Coronary artery (tissue), 2 donors: Measurements from ENCODE around the gene MGMT.

Experiments used
- DNase-seq: peaks from one replicate; pipeline ENCODE4 v3.0.0-alpha.2; 2017; ENCODE audit warnings: low spot score
- H3K27ac ChIP-seq, 2 donors: fragments of 200-600 bp; sonication (generic); one replicate each; pipeline ENCODE4 v1.5.1; 2016 to 2019
- H3K4me3 ChIP-seq: fragments of 200-600 bp; sonication (generic); 2 replicates; pipeline ENCODE4 v1.5.1; 2016; ENCODE audit warnings: mild to moderate bottlenecking, moderate library complexity
- TF ChIP-seq, protein P1 (sequence below): fragments of 200-600 bp; sonication (generic); IDR thresholded peaks from one replicate; pipeline ENCODE4 v1.5.1; 2019; ENCODE audit warnings: antibody characterized with exemption

The MGMT gene

DNA sequence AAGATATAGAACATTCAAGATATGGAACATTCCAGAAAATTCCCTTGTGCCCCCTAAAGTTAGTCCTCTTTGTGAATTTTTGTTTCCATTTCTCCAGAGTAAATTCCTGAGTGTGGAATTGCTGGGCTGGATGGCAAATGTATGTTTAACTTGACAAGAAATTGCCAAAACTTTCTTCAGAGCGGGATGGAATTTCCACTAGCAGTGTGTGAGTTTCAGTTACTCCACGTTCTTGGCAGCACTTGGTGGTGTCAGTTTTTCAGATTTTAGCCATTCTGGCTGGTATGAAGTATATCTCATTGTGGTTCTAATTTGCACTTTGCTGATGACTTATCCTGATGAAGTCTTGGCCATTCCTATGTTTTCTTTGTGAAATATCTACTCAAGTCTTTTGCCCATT lies 71.2 kb downstream of the MGMT start:
- no peak for DNase-seq
- H3K4me3 ChIP-seq, result no peak overlapping the region
- TF ChIP-seq, protein P1, sequence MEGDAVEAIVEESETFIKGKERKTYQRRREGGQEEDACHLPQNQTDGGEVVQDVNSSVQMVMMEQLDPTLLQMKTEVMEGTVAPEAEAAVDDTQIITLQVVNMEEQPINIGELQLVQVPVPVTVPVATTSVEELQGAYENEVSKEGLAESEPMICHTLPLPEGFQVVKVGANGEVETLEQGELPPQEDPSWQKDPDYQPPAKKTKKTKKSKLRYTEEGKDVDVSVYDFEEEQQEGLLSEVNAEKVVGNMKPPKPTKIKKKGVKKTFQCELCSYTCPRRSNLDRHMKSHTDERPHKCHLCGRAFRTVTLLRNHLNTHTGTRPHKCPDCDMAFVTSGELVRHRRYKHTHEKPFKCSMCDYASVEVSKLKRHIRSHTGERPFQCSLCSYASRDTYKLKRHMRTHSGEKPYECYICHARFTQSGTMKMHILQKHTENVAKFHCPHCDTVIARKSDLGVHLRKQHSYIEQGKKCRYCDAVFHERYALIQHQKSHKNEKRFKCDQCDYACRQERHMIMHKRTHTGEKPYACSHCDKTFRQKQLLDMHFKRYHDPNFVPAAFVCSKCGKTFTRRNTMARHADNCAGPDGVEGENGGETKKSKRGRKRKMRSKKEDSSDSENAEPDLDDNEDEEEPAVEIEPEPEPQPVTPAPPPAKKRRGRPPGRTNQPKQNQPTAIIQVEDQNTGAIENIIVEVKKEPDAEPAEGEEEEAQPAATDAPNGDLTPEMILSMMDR, result no peak
- no peak overlapping the region for H3K27ac ChIP-seq

DNA sequence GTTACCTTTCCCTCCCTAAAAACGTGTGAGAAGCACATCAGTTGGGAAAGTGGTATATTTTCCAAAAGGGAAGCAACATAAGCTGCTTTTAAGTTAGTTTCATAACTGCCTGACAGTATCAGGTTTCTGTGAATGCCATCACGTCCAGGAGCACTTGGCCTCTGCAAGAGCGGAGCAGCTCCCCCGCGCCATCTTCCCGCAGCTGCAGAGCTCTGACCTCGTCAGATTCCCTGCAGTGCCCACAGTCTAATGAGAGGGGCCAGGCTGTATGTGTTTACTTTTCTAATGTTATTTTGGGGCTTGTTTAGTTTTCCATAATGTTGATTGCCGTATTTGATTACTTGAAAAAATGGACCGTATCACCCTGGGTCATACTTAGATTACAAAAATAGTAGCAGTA lies 74.2 kb downstream of the MGMT start:
- no peak overlapping the region for H3K4me3 ChIP-seq

DNA sequence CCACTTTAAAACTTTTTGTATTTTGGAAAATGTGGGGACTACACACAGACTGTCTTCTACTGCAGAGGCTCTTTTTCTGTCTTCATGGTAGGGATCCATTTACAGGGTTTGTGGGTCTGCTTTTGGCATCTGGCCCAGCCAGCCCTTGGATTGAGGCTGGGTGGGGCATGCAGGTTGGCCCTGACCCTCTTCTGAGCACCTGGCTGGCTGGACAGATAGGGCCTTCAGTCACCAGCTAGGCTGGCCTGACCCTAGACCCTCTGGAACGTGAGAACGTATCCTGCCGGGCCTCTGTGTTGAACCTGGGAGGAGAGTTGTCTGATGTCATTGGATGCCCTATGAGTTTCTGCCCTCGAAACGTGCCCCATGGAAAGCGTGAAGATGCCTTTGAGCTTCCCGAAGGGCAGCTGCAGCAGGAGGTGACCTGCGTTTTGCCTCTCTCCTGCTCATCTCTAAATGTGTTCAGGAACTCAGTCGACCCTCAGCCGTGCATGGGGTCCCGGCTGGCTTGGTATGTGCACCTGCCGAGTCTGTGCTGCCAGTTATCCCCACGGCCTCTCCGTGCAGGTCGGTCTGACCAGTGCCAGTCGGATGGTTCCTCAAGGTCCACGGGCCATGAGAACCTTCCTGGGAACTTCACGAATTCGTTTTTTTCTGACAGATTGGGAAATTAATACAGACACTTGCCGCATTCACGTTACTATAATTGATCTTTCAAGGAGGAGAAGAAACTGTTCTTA lies 74.9 kb downstream of the MGMT start:
- no peak overlapping the region for H3K4me3 ChIP-seq
- TF ChIP-seq, protein P1, result no peak
- H3K27ac ChIP-seq, result no peak overlapping the region
- DNase-seq, result no peak

More for the DNA sequence above, 74.2 kb downstream of the MGMT start:
- no peak for DNase-seq
- no peak overlapping the region for H3K27ac ChIP-seq
- TF ChIP-seq, protein P1, result no peak

DNA sequence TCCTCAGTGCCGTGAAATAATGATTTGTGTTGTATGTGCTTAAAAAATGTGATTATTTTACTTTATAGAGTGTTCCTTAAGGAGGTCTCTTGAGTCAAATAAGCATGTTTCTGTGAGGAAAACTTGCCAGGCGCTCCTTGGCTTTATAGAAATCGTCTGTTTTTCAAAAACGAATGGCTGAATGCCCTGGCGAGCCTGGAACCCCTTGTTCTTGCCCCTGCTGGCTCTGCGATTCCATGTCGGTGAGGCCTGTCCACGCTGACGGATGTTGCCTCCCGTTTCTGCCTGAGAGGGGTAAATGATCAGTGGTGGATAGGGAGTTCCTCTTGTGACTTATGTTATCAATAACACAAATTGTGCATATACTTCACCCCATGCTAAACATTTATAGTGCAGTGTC lies 75.5 kb downstream of the MGMT start:
- DNase-seq, result no peak
- Histone ChIP-seq H3K27ac (no peak overlapping the region), H3K4me3 (no peak overlapping the region)
- TF ChIP-seq, protein P1, result no peak

DNA sequence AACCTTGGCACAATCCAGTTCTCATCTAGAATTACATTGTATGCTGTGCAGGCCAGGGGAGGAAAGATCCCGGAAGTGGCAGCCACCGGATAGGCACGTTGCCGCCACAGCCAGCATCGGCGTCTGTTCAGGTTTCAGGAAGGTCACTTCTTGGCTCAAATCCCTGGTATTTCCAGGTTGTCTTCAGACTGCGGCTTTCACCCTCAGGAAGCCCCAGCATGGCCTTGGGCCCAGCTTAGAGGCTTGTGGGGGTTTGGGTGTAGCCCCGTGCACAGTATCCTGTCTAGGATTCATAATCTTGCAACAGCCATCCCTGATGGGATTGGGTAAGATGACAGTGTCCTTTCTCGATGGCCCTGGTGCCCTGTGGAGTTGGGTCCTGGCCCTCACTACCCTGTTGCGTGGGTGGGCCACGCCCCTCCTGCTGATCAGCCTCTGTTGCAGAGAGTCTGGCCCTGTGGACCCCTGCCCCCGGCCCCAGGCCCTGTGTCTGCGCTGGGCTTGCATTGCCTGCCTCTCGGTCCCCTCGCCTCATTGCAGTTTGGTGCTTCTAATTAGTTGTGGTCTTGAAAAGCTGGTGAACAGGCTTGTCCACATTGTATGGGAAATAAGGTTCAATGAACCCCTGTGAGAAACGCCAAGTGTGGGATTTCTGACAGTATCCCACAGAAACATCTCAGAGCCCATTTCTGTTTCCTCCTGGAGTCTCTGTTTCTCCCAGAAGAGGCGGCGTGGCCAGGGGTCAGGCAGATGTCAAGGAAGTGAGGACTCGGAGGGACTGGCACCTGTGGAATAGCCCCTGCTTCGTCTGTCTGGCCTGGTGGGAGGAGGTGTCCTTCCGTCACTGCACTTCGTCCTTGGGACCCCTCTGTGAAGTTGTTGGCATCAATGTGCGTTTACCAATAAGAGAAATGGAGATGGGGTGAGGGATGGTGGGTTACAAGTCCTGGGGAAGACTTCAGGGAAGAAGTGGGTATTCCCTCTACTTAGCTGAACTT lies 77.5 kb downstream of the MGMT start:
- TF ChIP-seq, protein P1, result no peak
- Histone ChIP-seq H3K4me3 (no peak overlapping the region), H3K27ac (no peak overlapping the region)
- DNase-seq, result no peak

DNA sequence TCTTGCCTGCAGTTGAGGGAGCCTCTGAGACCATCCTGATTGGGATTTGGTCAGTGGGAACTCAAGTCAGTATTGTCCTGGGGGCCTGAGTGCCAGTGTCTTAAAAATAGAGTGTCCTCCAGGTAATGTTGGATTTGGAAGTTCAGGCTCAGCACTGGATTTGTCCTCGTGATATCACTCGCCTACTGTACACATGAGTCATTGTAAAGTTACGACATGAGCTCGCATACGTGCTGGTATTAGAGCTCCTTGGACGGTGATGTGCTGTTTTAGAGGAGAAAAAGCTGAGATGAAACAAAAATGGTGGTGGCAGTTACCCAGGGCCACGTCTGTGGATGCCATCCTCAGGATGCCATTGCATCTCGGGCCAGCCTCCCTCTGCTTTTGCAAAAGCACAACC lies 78.2 kb downstream of the MGMT start:
- no peak overlapping the region for H3K4me3 ChIP-seq
- TF ChIP-seq, protein P1, result no peak
- DNase-seq, result no peak

More for the DNA sequence above, 78.2 kb downstream of the MGMT start:
- H3K27ac ChIP-seq, result no peak overlapping the region
